Right lobe of liver (tissue), 4 donors: ENCODE measurements around the gene SUSD6.

Experiments used
- CTCF ChIP-seq, 4 donors: fragments of 200-600 bp in 3 of 4; fragments of 450-650 bp in 1 of 4; IDR thresholded peaks; one replicate each; pipeline versions ENCODE4 v1.5.1 to v1.8.0; 2016 to 2022; ENCODE audit warnings: antibody characterized with exemption in 4 of 4, mild to moderate bottlenecking in 2 of 4
- POLR2A ChIP-seq: fragments of 450-650 bp; IDR thresholded peaks from one replicate; pipeline ENCODE4 v1.6.1; 2017; ENCODE audit warnings: antibody characterized with exemption, mild to moderate bottlenecking
- donor health status: DM: no; HTN: no; CAD: no.
- donor health status: DM: no; HTN: no; CAD: no.
- donor health status: DM: no; HTN: yes; CAD: no.

GRCh38 chr14:69582212-69582611 is 29.2 kb upstream of the SUSD6 start:
- TF ChIP-seq CTCF (IDR thresholded peaks at IDR 0.05) (no peak), POLR2A (no peak)
